ENCODE results near the gene PHYKPL. TPM values are rescaled to one million over a fixed set of nuclear protein-coding genes. Genes with fewer than 3 reads are reported as not detected.

Gene PHYKPL
- total RNA-seq, 1 donor from 2014 or later = 17.0 TPM

DNA sequence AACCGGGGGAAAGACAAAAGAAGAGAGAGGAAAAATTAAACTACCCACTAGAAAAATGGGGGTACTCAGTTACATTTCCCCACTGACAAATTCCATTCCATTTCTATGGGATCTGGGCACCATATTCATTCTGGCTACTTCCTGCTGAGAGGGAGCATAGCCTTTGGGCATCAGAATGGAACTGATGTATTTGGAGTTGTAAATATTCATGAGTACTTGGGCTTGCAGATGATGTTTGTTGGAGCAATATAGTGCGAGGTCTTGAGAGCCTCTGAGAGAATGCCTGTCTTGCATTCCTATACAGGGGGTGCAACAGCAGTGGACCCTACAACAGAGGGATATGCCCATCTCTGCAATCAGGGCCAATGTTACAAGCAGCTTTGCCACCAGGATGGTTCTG, 62.1 kb downstream of the PHYKPL start:
- no peak overlapping the region for H3K4me3 ChIP-seq (ENCODE audit: low read depth, low read length)
- no peak for DNase-seq (ENCODE audit: low read depth)
- TF ChIP-seq, protein P1, sequence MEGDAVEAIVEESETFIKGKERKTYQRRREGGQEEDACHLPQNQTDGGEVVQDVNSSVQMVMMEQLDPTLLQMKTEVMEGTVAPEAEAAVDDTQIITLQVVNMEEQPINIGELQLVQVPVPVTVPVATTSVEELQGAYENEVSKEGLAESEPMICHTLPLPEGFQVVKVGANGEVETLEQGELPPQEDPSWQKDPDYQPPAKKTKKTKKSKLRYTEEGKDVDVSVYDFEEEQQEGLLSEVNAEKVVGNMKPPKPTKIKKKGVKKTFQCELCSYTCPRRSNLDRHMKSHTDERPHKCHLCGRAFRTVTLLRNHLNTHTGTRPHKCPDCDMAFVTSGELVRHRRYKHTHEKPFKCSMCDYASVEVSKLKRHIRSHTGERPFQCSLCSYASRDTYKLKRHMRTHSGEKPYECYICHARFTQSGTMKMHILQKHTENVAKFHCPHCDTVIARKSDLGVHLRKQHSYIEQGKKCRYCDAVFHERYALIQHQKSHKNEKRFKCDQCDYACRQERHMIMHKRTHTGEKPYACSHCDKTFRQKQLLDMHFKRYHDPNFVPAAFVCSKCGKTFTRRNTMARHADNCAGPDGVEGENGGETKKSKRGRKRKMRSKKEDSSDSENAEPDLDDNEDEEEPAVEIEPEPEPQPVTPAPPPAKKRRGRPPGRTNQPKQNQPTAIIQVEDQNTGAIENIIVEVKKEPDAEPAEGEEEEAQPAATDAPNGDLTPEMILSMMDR (conservative IDR thresholded peaks at IDR 0.05; ENCODE audit: low read depth, low read length) = no peak

DNA sequence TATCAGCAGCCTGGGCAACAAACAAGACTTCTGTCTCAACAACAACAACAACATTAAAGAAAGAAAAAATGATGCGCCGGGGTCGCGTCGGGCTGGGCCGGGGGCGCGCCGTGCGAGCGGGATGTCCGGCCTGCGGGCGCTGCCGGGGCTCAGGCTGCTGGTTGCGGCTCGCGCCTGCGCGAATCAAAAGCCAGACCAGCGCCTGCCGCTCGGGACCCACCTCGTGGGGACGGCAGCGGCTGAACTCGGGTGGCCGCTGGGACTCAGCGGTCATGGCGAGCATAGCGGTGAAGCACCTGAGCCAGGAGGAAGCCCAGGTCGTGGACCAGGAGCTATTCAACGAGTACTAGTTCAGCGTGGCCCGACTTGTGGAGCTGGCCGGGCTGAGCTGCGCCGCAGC, 67.0 kb downstream of the PHYKPL start:
- TF ChIP-seq, protein P1 (conservative IDR thresholded peaks at IDR 0.05; ENCODE audit: low read depth, low read length) = no peak
- no peak for DNase-seq (ENCODE audit: low read depth)
- H3K4me3 ChIP-seq (ENCODE audit: low read depth, low read length) = no peak overlapping the region

DNA sequence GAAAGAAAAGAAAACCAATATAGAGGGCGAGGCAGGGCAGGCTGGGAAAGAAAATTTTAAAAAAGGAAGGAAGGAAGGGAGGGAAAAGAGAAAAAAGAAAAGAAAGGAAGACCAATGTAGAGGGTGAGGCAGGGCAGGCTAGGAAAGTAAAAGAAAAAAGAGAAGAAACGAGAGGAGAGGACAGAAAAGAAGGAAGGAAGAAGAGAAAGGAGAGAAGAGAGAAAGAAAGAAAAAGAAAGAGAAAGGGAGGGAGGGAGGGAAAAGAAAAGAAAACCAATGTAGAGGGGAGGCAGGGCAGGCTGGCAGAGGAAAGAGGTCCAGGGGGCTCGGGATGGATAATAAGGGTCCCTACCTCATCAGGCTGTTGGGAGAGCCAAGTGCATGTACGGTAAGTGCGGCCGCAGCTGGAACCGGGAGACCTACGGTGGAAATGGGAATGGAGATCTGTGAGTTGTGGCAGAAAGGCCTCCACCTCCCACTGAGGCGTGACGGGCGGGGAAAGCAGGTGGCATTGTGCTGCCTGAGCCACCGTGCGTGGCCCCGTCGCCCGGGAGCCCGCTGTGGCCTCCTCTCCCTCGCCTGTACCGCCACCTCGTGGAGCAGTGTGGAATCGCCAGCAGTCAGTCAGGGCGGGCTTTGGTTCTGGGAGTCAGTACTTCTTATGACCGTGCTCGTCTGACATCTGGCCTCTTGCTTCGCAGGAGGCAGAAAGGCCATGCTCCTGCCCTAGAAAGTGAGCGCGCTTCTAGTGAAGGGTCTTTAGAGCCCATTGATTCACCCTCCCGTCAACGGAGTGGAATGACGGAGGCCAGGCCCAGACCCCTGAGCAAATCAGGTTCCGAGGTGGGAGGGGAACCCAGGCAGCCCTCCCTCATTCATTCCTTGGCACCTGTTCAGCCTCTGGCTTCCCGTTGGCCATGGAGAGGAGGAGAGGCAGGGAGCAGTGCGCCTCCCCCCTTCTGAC, 68.5 kb downstream of the PHYKPL start:
- H3K4me3 ChIP-seq (ENCODE audit: low read depth, low read length) = peak overlapping the region; percentile 31
- DNase-seq (ENCODE audit: low read depth) = no peak
- TF ChIP-seq, protein P1 (conservative IDR thresholded peaks at IDR 0.05; ENCODE audit: low read depth, low read length) = peak; percentile 94

DNA sequence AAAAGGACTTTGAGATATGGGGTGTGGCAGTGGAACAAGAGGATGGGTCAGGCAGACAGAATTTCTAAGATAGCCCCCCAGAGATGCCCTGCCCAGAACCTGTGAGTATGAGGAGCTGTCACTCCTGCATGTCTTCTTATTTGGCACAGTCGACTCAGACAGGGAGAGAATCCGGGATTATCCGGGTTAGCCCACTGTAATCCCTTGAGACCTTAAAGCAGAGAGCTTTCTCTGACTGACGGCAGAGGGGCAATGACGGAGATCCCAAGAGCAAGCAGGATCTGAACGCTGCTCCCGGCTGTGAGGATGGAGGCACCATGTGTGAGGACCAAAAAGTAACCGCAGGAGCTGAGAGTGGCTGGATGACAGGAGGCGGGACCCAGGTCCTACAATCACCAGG, 70.1 kb downstream of the PHYKPL start:
- DNase-seq (ENCODE audit: low read depth) = no peak
- H3K4me3 ChIP-seq (ENCODE audit: low read depth, low read length) = no peak overlapping the region
- TF ChIP-seq, protein P1 (conservative IDR thresholded peaks at IDR 0.05; ENCODE audit: low read depth, low read length) = no peak

DNA sequence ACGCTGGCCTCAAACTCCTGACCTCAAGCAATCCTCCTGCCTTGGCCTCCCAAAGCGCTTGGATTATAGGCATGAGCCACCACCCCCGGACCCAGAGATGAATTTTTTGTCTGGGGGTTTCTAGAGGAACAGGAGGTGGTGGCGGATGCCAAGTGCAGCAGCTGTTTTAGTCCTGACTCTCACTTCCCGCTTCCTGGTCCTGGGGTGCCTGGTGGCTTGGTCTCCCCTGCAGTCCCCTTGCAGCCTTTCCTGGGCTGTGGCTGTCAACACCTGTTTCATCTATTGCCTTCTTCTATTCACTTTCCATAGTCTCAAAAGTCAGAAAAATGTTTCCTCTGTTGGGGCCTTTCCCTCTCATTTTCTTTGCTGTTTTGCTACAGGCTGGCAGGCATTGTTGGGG, 72.4 kb downstream of the PHYKPL start:
- TF ChIP-seq, protein P1 (conservative IDR thresholded peaks at IDR 0.05; ENCODE audit: low read depth, low read length) = no peak
- no peak for DNase-seq (ENCODE audit: low read depth)

More for the DNA sequence above, 72.4 kb downstream of the PHYKPL start:
- no peak overlapping the region for H3K4me3 ChIP-seq (ENCODE audit: low read depth, low read length)

Other genes starting within 250 kb of the PHYKPL start
- not detected in 2 replicates for gene PROP1, start 236.6 kb downstream of the PHYKPL start, total RNA-seq
- gene N4BP3, start 119.3 kb downstream of the PHYKPL start, total RNA-seq = 3.1 and 4.3 TPM in 2 replicates
- gene RMND5B, start 101.8 kb downstream of the PHYKPL start, total RNA-seq = 23.4 and 31.5 TPM in 2 replicates
- gene NHP2, start 78.9 kb downstream of the PHYKPL start, total RNA-seq = 392 and 572 TPM in 2 replicates
- not detected in 2 replicates for gene GMCL2, start 45.4 kb downstream of the PHYKPL start, total RNA-seq
- gene HNRNPAB, start 28.3 kb downstream of the PHYKPL start, total RNA-seq = 189 and 228 TPM in 2 replicates